ENCODE data around the gene SYCP3. TPM values are rescaled to one million over a fixed set of nuclear protein-coding genes. Genes with fewer than 3 reads are reported as not detected.
A peak's percentile ranks its signal among the peaks of the same experiment; 100 is the strongest.

SYCP3 gene
- total and polyA plus RNA-seq, 2 experiments from 2014 or later = 0.39 TPM; not detected in 1

- Histone ChIP-seq H3F3A (ENCODE audit: insufficient read depth) (no peaks in the 10 kb centered on the region), H3K36me3 (ENCODE audit: low read depth) (no peaks in the 10 kb centered on the region), H4K20me1 (ENCODE audit: insufficient read depth) (no peaks in the 10 kb centered on the region), H2AFZ (no peak overlapping the region), H3K9me3 (ENCODE audit: low read depth) (no peaks in the 10 kb centered on the region), H3K9me2 (ENCODE audit: insufficient read depth) (no peaks in the 10 kb centered on the region), H3K4me3 (no peak overlapping the region), H3K27ac (no peak overlapping the region), H3K79me2 (ENCODE audit: insufficient read depth) (peaks cover 40% of the 10 kb centered on the region), H3K27me3 (replicated peaks; ENCODE audit: insufficient read depth) (no peaks in the 10 kb centered on the region), H3K9ac (no peak overlapping the region), H3K4me1 (ENCODE audit: insufficient read depth) (peaks cover 4% of the 10 kb centered on the region; the same call in 1 of the 2 replicates), H3K4me2 (ENCODE audit: unreplicated experiment) (no peak overlapping the region)
- in situ Hi-C loops (cut with MboI) = no loop called here
- 100% methylated on average over 1 of the region's 1 CpG for WGBS, 2 experiments (ENCODE audit: low coverage in 1 of 2, low lambda C conversion rate in 2 of 2, missing lambda C conversion rate in 2 of 2)
- TF ChIP-seq EZH2phosphoT487 (IDR thresholded peaks at IDR 0.05; ENCODE audit: insufficient read depth, low read depth) (no peak), EZH2 (IDR thresholded peaks at IDR 0.05; ENCODE audit: insufficient read depth, poor library complexity, severe bottlenecking) (no peak)
- no peak for DNase-seq
Observed at GRCh38 chr12:101706403-101706802, 32.9 kb downstream of the SYCP3 start.

- H3K27me3 ChIP-seq (replicated peaks; ENCODE audit: insufficient read depth) = no peaks in the 10 kb centered on the region
- H3K9me3 ChIP-seq (ENCODE audit: low read depth) = no peaks in the 10 kb centered on the region
- no peaks in the 10 kb centered on the region for H3K9me2 ChIP-seq (ENCODE audit: insufficient read depth)
- H3K4me2 ChIP-seq (ENCODE audit: unreplicated experiment) = no peak overlapping the region
- H3K4me1 ChIP-seq (ENCODE audit: insufficient read depth) = peaks cover 10% of the 10 kb centered on the region
- H3K4me3 ChIP-seq = no peak overlapping the region
- no peak overlapping the region for H2AFZ ChIP-seq
- peaks cover 59% of the 10 kb centered on the region for H3K79me2 ChIP-seq (ENCODE audit: insufficient read depth)
- no peak for DNase-seq
- 92 to 99% methylated on average over 3 of the region's 3 CpGs for WGBS, 2 experiments (ENCODE audit: low coverage in 1 of 2, low lambda C conversion rate in 2 of 2, missing lambda C conversion rate in 2 of 2)
- H3F3A ChIP-seq (ENCODE audit: insufficient read depth) = no peaks in the 10 kb centered on the region
- no peak overlapping the region for H3K9ac ChIP-seq
- no peaks in the 10 kb centered on the region for H4K20me1 ChIP-seq (ENCODE audit: insufficient read depth)
- H3K27ac ChIP-seq = no peak overlapping the region
- in situ Hi-C loops (cut with MboI) = no loop called here
- H3K36me3 ChIP-seq (ENCODE audit: low read depth) = no peaks in the 10 kb centered on the region
- no peak for TF ChIP-seq EZH2phosphoT487 (IDR thresholded peaks at IDR 0.05; ENCODE audit: insufficient read depth, low read depth)
- TF ChIP-seq EZH2 (IDR thresholded peaks at IDR 0.05; ENCODE audit: insufficient read depth, poor library complexity, severe bottlenecking) = no peak
Observed at GRCh38 chr12:101703487-101703886, 35.8 kb downstream of the SYCP3 start.

- H3K4me3 ChIP-seq = no peak overlapping the region
- no peaks in the 10 kb centered on the region for H3K9me3 ChIP-seq (ENCODE audit: low read depth)
- TF ChIP-seq EZH2phosphoT487 (IDR thresholded peaks at IDR 0.05; ENCODE audit: insufficient read depth, low read depth) = no peak
- no peak for TF ChIP-seq EZH2 (IDR thresholded peaks at IDR 0.05; ENCODE audit: insufficient read depth, poor library complexity, severe bottlenecking)
- peaks cover 16% of the 10 kb centered on the region; the same call in 1 of the 2 replicates for H3F3A ChIP-seq (ENCODE audit: insufficient read depth)
- H3K36me3 ChIP-seq (ENCODE audit: low read depth) = no peaks in the 10 kb centered on the region
- DNase-seq = no peak
- H3K9me2 ChIP-seq (ENCODE audit: insufficient read depth) = no peaks in the 10 kb centered on the region
- no peak overlapping the region for H3K27ac ChIP-seq
- H3K79me2 ChIP-seq (ENCODE audit: insufficient read depth) = peaks cover 41% of the 10 kb centered on the region
- no peaks in the 10 kb centered on the region for H4K20me1 ChIP-seq (ENCODE audit: insufficient read depth)
- H3K4me1 ChIP-seq (ENCODE audit: insufficient read depth) = peaks cover 7% of the 10 kb centered on the region
- H3K4me2 ChIP-seq (ENCODE audit: unreplicated experiment) = no peak overlapping the region
- H3K27me3 ChIP-seq (replicated peaks; ENCODE audit: insufficient read depth) = no peaks in the 10 kb centered on the region
- WGBS, 2 experiments (ENCODE audit: low coverage in 1 of 2, low lambda C conversion rate in 2 of 2, missing lambda C conversion rate in 2 of 2) = 88 to 92% methylated on average over 2 of the region's 2 CpGs
- H3K9ac ChIP-seq = no peak overlapping the region
- no peak overlapping the region for H2AFZ ChIP-seq
- in situ Hi-C loops (cut with MboI) = no loop called here
Observed at GRCh38 chr12:101700299-101700820, 38.9 kb downstream of the SYCP3 start.

- H3K4me1 ChIP-seq (ENCODE audit: insufficient read depth) = peaks cover 7% of the 10 kb centered on the region
- DNase-seq = peak; percentile 39
- TF ChIP-seq EZH2phosphoT487 (IDR thresholded peaks at IDR 0.05; ENCODE audit: insufficient read depth, low read depth) (no peak), EZH2 (IDR thresholded peaks at IDR 0.05; ENCODE audit: insufficient read depth, poor library complexity, severe bottlenecking) (no peak)
- peak overlapping the region; percentile 86 for H3K4me2 ChIP-seq (ENCODE audit: unreplicated experiment)
- no peaks in the 10 kb centered on the region for H4K20me1 ChIP-seq (ENCODE audit: insufficient read depth)
- no peaks in the 10 kb centered on the region for H3K36me3 ChIP-seq (ENCODE audit: low read depth)
- no peaks in the 10 kb centered on the region for H3K9me2 ChIP-seq (ENCODE audit: insufficient read depth)
- peak overlapping the region; percentile 82 for H3K9ac ChIP-seq
- no peaks in the 10 kb centered on the region for H3K9me3 ChIP-seq (ENCODE audit: low read depth)
- 88 to 91% methylated on average over 12 of the region's 12 CpGs for WGBS, 2 experiments (ENCODE audit: low coverage in 1 of 2, low lambda C conversion rate in 2 of 2, missing lambda C conversion rate in 2 of 2)
- peak overlapping the region; percentile 94 for H2AFZ ChIP-seq
- in situ Hi-C loops (cut with MboI) = no loop called here
- peaks cover 18% of the 10 kb centered on the region; the same call in 1 of the 2 replicates for H3F3A ChIP-seq (ENCODE audit: insufficient read depth)
- peak overlapping the region; percentile 89 for H3K4me3 ChIP-seq
- H3K27ac ChIP-seq = peak overlapping the region; percentile 58
- peaks cover 41% of the 10 kb centered on the region for H3K79me2 ChIP-seq (ENCODE audit: insufficient read depth)
- no peaks in the 10 kb centered on the region for H3K27me3 ChIP-seq (replicated peaks; ENCODE audit: insufficient read depth)
Observed at GRCh38 chr12:101698800-101699347, 40.4 kb downstream of the SYCP3 start.

Data from GM23248 (cell line).